GM19397 (cell line): ENCODE results near the gene KCNK6.
A peak's percentile ranks its signal among the peaks of the same experiment; 100 is the strongest.
"Not testable (repeated sequence)": the region's sequence is repeated elsewhere in the genome, so short reads cannot be mapped to it uniquely, and the experiment has no call there.

Source experiments
- ATAC-seq: cut with Tn5 transposase; IDR thresholded peaks from one replicate; pipeline ENCODE4 v1.9.1; 2021; ENCODE audit warnings: mild to moderate bottlenecking, moderate library complexity; ENCODE audit not compliant: unreplicated experiment

Gene KCNK6

DNA sequence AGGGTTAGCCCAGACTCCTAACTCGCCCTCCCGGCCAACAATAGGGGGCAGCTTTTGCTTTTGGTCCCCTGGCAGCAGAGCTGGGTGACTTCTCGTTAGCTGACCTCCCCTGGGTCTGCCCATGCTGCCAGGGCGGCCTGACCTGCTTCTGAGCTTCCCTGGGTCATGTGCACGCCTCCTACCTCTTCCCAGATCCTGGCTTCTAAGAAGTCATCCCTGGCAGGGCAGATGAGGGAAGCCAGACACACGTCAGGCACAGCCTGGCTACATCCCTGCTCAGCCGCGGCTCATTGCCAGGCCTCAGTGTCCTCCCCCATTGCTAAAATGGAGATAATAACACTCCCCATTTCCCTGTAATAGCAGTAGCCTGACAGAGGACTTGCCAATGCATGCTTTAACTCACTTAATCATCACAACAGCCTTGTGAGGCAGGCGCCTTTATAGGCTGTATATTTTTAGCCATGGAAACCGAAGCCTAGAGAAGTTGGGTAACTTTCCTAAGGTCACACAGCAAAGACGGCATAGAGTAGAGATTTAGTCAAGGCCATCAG lies 2.1 kb downstream of the KCNK6 start:
- ATAC-seq, result no peak

DNA sequence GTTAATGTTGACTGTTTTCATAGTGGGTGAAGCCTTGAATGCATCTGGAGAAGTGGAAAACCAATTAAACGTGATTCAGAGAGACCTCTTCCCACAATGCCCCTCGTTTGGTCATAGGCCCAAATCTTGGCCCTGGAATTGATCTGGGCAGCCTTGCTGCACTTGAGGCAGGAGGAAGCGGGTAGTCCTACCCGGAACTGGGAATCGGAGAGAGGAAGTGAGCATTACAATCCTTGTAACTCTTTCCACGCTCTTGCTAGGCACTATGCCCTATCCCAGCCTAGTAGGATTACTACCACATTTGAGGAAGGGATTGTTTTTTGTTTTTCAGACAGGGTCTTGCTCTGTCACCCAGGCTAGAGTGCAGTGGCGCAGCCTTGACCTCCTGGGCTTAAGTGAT lies 3.6 kb downstream of the KCNK6 start:
- ATAC-seq, result no peak

DNA sequence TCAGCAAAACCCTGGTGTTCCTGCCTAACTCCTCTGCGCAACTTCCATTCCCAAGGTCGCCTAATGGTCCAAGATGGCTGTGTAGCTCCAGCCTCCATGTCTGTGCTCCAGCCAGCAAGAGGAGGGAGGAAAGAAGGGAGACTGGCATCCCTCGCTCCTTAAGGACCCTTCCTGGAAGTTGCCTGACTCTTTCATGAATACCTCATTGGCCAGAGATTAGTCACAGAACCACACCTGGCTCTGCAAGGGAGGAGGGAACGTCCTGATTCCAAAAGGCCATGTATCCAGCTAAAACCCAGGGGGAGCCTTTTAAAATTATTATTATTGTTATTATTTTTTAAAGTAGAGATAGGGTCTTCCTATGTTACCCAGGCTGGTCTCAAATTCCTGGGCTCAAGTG lies 4.8 kb downstream of the KCNK6 start:
- ATAC-seq, result no peak

DNA sequence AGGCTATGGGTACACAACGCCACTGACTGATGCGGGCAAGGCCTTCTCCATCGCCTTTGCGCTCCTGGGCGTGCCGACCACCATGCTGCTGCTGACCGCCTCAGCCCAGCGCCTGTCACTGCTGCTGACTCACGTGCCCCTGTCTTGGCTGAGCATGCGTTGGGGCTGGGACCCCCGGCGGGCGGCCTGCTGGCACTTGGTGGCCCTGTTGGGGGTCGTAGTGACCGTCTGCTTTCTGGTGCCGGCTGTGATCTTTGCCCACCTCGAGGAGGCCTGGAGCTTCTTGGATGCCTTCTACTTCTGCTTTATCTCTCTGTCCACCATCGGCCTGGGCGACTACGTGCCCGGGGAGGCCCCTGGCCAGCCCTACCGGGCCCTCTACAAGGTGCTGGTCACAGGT lies 6.9 kb downstream of the KCNK6 start:
- no peak for ATAC-seq

DNA sequence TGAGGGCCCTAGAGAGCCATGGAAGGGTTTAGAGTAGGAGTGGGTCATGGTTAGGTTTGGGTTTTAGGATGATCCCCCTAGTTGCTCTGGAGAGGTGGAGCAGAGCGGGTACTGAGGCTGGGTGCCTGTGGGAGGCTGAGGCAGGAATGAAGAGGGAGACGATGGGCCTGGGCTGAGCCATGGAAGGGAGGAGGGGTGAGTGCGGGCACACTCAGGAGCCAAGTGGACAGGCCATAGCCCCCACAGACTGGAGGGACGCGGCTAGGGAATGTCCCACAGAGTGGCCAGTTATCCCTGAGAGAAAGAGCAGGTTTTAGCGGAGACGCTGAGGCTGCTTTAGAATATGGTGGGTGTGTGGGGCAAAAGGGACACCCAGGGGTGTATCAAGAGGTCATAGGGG lies 10.0 kb downstream of the KCNK6 start:
- ATAC-seq, result no peak

DNA sequence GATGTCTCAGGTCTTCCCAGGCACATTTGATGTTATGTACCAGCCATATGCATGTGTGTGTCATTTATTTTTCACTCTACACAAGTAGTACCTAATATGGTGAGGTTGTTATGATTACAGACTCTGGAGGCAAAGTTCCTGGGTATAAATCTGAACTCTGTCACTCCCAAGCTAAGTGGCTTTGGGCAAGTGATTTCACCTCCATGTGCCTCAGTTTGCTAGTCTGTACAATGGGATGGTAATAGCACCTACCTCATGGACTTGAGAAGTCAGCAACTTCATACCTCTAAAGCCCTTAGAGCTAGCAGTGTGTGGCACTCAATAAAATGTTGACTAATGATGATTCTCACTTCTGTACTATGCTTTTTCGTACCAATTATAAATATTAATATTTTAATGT lies 12.1 kb downstream of the KCNK6 start:
- ATAC-seq, result no peak

DNA sequence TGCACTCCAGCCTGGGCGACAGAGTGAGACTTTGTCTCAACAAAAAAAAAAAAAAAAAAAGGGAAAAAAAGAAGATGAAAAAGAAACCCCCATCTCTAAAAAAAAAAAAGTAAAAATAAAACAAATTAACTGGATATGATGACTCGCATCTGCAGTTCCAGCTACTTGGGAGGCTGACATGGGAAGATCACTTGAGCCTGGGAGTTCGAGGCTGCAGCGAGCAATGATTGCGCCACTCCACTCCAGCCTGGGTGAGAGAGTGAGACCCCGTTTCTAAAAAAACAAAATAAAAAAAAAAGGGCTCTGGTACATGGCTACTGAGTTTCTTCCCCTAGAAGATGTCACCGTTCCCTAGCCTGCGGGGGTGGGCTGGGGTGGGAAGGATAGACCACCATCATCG lies 13.6 kb downstream of the KCNK6 start:
- ATAC-seq, result no peak

DNA sequence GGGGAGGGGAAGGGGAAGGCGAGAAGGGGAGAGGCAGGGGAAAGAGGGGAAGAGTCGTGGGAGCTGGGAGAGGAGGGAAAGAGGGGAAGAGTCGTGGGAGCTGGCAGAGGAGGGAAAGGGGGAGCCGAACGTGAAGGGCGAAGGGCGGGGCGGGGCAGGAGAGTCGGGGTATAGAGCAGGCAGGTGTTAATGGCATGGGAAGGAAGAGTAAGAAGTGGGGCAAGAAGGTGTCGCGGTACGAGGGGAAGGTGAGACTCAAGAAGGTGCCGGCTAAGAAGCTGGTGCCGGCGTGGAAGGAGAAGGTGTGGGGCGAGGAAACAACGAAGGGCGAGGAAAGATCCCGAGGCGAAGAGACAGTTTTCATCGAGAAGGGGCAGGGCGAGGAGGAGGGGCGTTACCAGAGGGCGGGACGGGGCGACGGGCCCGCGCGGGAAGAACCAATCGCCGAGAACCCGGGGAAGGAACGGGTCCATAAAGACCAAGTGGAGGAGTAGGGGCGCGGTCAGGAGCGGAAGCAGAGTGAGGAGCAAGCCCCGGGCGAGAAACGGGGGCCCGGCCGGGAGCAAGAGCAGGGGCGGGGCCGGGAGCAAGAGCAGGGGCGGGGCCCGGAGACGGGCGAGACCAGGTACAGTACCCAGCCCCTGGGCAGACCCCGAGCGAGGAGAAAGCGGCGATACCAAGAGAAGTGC lies 16.4 kb downstream of the KCNK6 start:
- peak; percentile 76 for ATAC-seq

DNA sequence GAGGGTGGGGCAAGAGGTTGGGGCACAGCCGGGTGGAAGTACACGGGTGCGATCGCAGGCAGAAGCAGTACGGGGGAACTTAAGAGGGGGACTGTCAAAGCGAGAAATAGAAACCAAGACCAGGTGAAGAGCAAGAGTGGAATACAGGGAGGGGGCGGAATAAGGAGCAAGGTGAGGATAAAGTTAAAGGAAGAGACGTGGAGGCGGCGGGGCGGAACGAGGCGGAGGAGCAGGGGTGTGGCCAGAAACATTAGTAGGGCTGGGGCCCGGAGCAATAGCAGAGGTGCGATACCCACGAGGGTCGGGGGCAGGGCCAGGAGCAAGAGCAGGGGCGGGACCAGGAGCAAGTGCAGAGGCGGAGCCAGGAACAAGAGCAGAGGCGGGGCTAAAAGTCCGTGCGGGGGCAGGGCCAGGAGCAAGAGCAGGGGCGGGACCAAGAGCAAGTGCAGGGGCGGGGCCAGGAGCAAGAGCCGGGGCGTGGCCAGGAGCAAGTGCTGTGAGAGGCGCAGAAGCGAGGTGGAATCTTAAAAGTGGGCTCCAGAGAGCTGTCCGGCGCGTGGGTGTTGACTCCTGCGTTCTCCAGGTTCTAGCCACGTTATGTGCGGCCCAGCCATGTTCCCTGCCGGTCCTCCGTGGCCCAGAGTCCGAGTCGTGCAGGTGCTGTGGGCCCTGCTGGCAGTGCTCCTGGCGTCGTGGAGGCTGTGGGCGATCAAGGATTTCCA lies 17.2 kb downstream of the KCNK6 start:
- ATAC-seq, result peak; percentile 41

DNA sequence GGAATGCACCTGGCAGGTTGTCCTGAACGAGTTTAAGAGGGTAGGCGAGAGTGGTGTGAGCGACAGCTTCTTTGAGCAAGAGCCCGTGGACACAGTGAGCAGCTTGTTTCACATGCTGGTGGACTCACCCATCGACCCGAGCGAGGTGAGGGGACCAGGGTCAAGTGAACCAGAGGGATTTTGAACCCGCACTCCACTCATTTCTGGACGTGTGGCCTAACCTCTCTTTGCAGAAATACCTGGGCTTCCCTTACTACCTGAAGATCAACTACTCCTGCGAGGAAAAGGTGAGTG lies 17.7 kb downstream of the KCNK6 start:
- no peak for ATAC-seq

DNA sequence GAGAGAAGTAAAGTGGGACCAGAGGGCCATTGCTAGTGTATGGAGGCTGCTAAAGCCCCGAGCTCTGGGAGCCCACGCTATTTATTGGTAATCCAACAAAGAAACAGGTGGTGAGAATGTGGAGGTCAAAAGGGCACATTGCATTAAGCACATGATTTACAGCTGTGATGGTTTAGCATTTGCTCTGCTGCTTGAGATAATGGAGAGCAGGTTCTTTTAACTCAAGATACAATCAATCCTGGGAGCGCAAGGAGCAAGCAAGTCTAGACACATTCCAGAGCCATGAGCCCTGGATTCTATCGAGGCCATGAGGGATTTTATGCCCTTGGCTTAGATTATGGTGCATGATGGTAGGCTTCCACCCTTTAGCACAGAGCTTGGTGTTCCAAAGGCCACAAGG lies 19.4 kb downstream of the KCNK6 start:
- not testable (repeated sequence) for ATAC-seq

DNA sequence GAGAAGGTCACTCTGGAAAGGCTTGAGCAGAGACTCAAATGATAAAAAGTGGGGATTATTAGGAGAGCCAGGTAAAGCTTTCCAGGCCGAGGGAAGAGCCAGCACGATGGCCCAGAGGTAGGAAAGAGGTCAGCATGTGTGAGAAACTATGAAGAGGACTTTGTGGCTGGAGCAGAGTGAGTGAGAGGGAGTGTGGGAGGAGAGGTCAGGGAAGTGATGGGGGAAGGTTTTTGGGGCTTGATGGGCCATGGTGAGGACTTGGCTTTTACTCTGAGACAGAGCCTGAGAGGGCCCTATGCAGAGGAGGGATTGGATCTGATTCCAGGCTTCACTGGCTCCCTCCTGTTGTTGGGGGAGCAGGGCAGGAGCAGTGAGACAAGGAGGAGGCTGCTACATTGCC lies 21.3 kb downstream of the KCNK6 start:
- no peak for ATAC-seq

DNA sequence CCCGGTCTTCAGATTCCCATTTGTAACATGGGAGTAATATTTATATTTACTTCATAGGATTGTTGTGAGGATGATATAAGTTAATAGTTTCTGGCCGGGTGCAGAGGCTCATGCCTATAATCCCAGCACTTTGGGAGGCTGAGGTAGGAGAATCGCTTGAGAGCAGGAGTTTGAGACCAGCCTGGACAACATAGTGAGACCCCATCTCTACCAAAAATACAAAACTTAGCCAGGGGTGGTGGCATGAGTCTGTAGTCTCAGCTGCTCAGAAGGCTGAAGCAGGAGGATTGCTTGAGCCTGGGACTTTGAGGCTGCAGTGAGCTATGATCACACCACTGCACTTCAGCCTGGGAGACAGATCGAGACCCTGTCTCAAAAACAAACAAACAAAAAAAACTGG lies 27.2 kb downstream of the KCNK6 start:
- no peak for ATAC-seq

DNA sequence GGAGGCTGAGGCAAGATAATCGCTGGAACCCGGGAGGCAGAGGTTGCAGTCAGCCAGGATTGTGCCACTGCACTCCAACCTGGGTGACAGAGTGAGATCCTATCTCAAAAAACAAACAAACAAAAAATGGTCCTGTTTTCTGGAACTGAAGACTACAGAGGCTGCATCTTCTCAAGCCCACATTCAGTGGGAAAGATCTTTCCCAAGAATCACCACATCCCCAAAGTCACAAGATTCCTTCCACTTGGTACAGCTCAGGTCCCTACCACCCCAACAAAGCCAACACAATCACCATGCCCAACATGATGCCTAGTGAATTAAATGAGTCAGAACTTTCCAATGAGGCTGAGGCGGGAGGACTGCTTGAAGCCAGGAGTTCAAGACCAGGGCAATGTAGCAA lies 31.2 kb downstream of the KCNK6 start:
- no peak for ATAC-seq

DNA sequence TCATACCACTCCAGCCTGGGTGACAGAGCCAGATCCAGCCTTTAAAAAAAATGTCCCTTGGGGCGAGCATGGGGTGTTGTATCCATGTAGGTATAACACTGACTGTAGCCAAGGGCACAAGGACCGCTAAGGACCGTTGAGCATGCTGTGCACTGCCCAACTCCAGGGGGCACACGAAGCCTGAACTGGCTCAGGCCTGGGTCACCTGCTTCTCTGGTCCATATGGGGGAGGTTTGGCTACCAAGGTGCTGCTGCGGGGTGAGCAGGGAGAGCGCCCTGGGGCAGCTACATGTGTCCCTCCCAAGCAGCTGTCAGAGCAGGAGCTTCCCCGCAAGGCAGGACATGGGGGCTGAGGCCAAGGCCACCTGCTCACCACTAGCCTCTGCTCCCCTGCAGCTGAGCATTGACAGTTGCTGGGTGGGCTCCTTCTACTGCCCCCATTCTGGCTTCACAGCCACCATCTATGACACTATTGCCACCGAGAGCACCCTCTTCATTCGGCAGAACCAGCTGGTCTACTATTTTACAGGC lies 32.3 kb downstream of the KCNK6 start:
- ATAC-seq, result no peak

DNA sequence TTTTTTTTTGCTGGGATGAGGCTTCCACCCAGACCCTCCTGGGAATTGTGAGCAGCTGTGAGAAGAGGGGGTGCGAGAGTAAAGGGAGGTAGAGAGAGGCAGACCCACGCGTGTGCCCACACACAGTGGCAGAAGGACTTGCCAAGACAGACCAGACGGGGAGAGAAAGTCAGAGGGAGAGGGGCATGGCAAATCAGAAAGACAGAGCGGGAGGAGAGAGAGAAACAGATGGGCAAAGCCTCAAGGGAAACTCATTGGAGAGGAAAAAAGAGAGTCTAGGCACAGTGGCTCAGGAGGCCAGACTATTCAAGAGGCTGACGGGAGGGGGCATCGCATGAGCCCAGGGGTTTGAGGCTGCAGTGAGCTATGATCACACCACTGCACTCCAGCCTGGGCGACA lies 33.0 kb downstream of the KCNK6 start:
- ATAC-seq, result no peak

DNA sequence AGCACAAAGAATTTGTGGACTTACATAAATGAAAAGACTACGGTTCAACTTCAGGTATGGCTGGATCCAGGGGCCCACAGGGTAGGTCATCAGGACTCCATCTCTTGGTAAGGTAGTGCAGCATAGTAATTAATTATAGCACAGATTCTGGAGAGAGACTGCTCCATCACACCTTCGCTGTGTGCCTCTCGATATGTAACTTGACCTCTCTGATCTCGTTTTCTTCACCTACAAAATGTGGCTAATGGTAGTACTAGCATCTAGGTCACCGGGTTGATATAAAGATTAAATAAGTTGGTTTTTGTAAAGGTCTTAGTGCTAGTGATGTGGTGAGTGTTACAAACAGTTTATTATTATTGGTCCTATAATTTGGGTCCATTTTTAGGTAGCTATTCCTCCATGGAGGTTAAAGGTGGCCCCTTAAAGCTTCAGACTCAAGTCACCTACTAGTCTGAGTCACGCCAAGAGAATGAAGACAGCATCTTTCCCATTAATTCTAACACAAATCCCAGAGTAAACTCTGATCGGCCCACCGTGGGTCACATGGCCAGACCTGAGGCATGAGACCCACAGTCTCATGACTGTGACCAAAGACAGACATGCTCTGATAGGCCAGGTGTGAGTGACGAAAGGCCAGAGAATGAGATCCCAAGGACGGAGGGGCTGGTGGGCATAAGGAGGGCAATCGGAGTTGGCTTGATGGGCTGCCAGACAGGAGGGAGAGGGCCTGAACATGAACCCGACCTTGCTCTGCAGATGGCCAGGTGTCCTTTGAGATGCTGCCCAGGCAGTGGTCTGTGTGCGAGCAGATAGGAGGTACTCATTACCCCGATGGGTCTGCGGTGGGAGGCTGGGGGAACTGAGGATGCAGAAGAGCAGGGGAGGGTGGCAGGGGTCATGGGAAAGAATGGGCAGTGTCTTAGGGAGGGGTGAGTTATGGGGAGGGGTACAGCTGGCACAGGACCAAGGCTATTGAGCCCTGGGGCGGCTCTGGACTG lies 36.4 kb downstream of the KCNK6 start:
- ATAC-seq, result no peak

DNA sequence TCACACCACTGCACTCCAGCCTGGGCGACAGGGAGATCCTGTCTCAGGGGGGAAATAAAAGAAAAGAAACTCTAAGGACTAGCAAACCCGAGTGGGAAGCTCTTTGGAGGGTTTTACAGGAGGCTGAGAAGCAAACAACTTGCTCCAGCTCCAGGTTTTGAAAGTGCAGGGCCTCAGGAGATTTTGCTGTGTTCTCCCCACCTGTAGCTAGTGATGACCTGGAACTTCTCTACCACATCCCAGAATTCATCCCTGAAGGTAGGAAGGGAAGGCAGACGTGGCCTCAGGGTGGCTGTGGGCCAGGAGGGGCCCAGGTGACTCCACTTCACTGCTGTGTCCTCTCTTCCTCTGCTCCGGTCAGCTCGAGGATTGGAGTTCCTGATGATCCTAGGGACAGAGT lies 38.4 kb downstream of the KCNK6 start:
- no peak for ATAC-seq

DNA sequence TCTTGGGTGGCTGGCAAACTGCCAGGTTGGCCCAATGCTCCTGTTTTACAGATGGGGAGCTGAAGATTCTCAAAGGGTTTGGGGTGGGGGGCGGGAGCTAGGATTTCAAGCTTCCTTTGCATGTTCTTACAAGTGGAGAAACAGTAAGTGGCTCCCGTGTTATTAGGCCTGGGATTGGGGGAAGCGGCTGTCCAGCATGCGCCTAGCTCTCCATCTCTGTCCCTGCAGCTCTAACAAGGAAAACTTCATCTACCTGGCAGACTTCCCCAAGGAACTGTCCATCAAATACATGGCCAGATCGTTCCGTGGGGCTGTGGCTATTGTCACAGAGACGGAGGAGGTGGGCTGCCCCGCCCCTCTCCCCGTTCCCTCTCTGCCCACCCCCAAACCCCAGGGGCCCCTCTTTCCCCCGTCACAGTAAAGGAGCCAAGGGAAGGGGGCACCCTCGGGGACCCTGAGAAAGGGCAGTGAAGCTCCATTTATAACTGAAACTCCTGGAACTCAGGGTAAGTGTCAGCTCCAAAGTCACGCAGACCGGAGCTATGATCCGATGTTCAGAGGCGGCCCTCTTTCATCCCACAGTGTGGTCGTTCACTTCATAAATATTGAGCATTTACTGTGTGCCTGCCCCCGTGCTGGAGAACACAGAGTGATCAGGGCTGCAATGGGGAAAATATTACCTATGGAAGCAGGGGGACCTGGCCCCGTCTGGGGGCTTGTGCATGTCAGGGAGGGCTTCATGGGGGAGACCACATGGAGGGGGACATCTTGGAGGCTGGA lies 39.8 kb downstream of the KCNK6 start:
- ATAC-seq, result no peak

DNA sequence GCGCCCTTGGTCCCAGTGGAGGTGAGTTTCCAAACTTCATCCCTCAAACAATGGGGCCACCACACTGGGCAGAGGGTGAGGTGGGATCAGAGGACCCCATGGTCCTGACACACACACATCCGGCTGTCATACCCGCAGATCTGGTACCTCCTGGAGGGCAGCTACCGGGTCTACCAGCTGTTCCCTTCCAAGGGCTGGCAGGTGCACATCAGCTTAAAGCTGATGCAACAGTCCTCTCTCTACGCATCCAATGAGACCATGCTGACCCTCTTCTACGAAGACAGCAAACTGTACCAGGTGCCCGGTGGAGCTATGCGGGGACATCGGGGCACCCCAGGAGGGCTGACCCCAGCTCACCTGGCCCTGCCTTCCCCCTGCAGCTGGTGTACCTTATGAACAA lies 40.7 kb downstream of the KCNK6 start:
- no peak for ATAC-seq
